GM18498 (cell line): ENCODE measurements around the gene PHF11.
A peak's percentile ranks its signal among the peaks of the same experiment; 100 is the strongest.

Experiments
- ATAC-seq: cut with Tn5 transposase; IDR thresholded peaks from one replicate; pipeline ENCODE4 v1.9.1; 2021; ENCODE audit warnings: mild to moderate bottlenecking, moderate library complexity; ENCODE audit not compliant: unreplicated experiment

The PHF11 gene

GRCh38 chr13:49497272-49497671 is 1.5 kb downstream of the PHF11 start:
- ATAC-seq = no peak

GRCh38 chr13:49498206-49498605 is 2.5 kb downstream of the PHF11 start:
- ATAC-seq = no peak

- ATAC-seq = no peak
Observed at GRCh38 chr13:49499889-49500660, 4.3 kb downstream of the PHF11 start.

GRCh38 chr13:49502954-49503353 is 7.2 kb downstream of the PHF11 start:
- ATAC-seq = no peak

GRCh38 chr13:49503951-49504350 is 8.2 kb downstream of the PHF11 start:
- ATAC-seq = no peak

- no peak for ATAC-seq
Observed at GRCh38 chr13:49512578-49512977, 16.8 kb downstream of the PHF11 start.

GRCh38 chr13:49516467-49516866 is 20.7 kb downstream of the PHF11 start:
- ATAC-seq = no peak

- no peak for ATAC-seq
Observed at GRCh38 chr13:49517461-49517860, 21.7 kb downstream of the PHF11 start.

GRCh38 chr13:49521224-49521623 is 25.5 kb downstream of the PHF11 start:
- no peak for ATAC-seq

GRCh38 chr13:49524740-49525501 is 29.2 kb downstream of the PHF11 start:
- no peak for ATAC-seq

- no peak for ATAC-seq
Observed at GRCh38 chr13:49527123-49527522, 31.4 kb downstream of the PHF11 start.

GRCh38 chr13:49528161-49528560 is 32.4 kb downstream of the PHF11 start:
- ATAC-seq = no peak

GRCh38 chr13:49530457-49530856 is 34.7 kb downstream of the PHF11 start:
- ATAC-seq = peak; percentile 64

- no peak for ATAC-seq
Observed at GRCh38 chr13:49532593-49532992, 36.8 kb downstream of the PHF11 start.

GRCh38 chr13:49533011-49533410 is 37.3 kb downstream of the PHF11 start:
- no peak for ATAC-seq

- ATAC-seq = no peak
Observed at GRCh38 chr13:49533591-49534269, 38.0 kb downstream of the PHF11 start.

- ATAC-seq = no peak
Observed at GRCh38 chr13:49536144-49536873, 40.6 kb downstream of the PHF11 start.

- ATAC-seq = no peak
Observed at GRCh38 chr13:49538404-49538803, 42.7 kb downstream of the PHF11 start.

GRCh38 chr13:49539313-49539712 is 43.6 kb downstream of the PHF11 start:
- ATAC-seq = no peak

- ATAC-seq = no peak
Observed at GRCh38 chr13:49539746-49540145, 44.0 kb downstream of the PHF11 start.

GRCh38 chr13:49540552-49540951 is 44.8 kb downstream of the PHF11 start:
- ATAC-seq = peak; percentile 47
